GM19025 (cell line): ENCODE data around the gene FCGBP.

Experiments
- ATAC-seq: cut with Tn5 transposase; IDR thresholded peaks from one replicate; pipeline ENCODE4 v1.9.1; 2021; ENCODE audit warnings: mild to moderate bottlenecking, low read depth, moderate library complexity; ENCODE audit not compliant: unreplicated experiment

The FCGBP gene

GRCh38 chr19:39949026-39949747 is 14.8 kb upstream of the FCGBP start:
- no peak for ATAC-seq

GRCh38 chr19:39946532-39946931 is 12.1 kb upstream of the FCGBP start:
- no peak for ATAC-seq

GRCh38 chr19:39943586-39943985 is 9.2 kb upstream of the FCGBP start:
- no peak for ATAC-seq

- no peak for ATAC-seq
Measured at GRCh38 chr19:39942366-39942730, 7.9 kb upstream of the FCGBP start.

- peak; percentile 57 for ATAC-seq
Measured at GRCh38 chr19:39941615-39942365, 7.4 kb upstream of the FCGBP start.

- no peak for ATAC-seq
Measured at GRCh38 chr19:39941151-39941550, 6.7 kb upstream of the FCGBP start.

GRCh38 chr19:39940221-39940833 is 5.9 kb upstream of the FCGBP start:
- ATAC-seq = no peak

- ATAC-seq = no peak
Measured at GRCh38 chr19:39939556-39939955, 5.1 kb upstream of the FCGBP start.

- no peak for ATAC-seq
Measured at GRCh38 chr19:39937787-39938186, 3.4 kb upstream of the FCGBP start.

- no peak for ATAC-seq
Measured at GRCh38 chr19:39937094-39937720, 2.8 kb upstream of the FCGBP start.

- no peak for ATAC-seq
Measured at GRCh38 chr19:39936622-39937021, 2.2 kb upstream of the FCGBP start.

GRCh38 chr19:39936020-39936419 is 1.6 kb upstream of the FCGBP start:
- ATAC-seq = no peak

- no peak for ATAC-seq
Measured at GRCh38 chr19:39935364-39935661, 879 bp upstream of the FCGBP start.

GRCh38 chr19:39929750-39930149 is 4.7 kb downstream of the FCGBP start:
- ATAC-seq = no peak

- no peak for ATAC-seq
Measured at GRCh38 chr19:39928357-39928725, 6.1 kb downstream of the FCGBP start.

- ATAC-seq = no peak
Measured at GRCh38 chr19:39927524-39928356, 6.7 kb downstream of the FCGBP start.

- no peak for ATAC-seq
Measured at GRCh38 chr19:39927076-39927475, 7.4 kb downstream of the FCGBP start.

- ATAC-seq = no peak
Measured at GRCh38 chr19:39926170-39926760, 8.2 kb downstream of the FCGBP start.

GRCh38 chr19:39924952-39925351 is 9.5 kb downstream of the FCGBP start:
- no peak for ATAC-seq

- ATAC-seq = no peak
Measured at GRCh38 chr19:39924389-39924788, 10.0 kb downstream of the FCGBP start.
